IMR-90 (cell line): Measurements from ENCODE around the gene KRTAP4-9.

Source experiments
- BHLHE40 ChIP-seq: fragments of 150-350 bp; IDR thresholded peaks from 2 replicates; pipeline ENCODE4 v1.6.1; 2016; ENCODE audit warnings: mild to moderate bottlenecking, low read depth, low read length
- CEBPB ChIP-seq: IDR thresholded peaks from 2 replicates; pipeline ENCODE4 v1.6.1; 2012; ENCODE audit warnings: low read depth, low read length, improper control_type of control experiment
- CTCF ChIP-seq: conservative IDR thresholded peaks from 2 replicates; pipeline ENCODE4 v1.5.1; 2012; ENCODE audit warnings: mild to moderate bottlenecking, low read depth, low read length, improper control_type of control experiment
- POLR2A ChIP-seq: IDR thresholded peaks from 2 replicates; pipeline ENCODE4 v1.6.1; 2012; ENCODE audit warnings: mild to moderate bottlenecking, low read depth, low read length
- RFX5 ChIP-seq: IDR thresholded peaks from 2 replicates; pipeline ENCODE4 v1.8.0; 2012; ENCODE audit warnings: low read depth, mild to moderate bottlenecking, low read length, moderate library complexity

- no peak for TF ChIP-seq CTCF
- no peak for TF ChIP-seq POLR2A
- no peak for TF ChIP-seq RFX5
- no peak for TF ChIP-seq CEBPB
- TF ChIP-seq BHLHE40: no peak
Measured at GRCh38 chr17:41096055-41096454, 9.1 kb upstream of the KRTAP4-9 start.
